Loucy (cell line): Measurements from ENCODE around the gene CHIC2.

Experiments
- H2AFZ ChIP-seq: fragments of 200-600 bp; sonication (generic); 2 replicates; pipeline ENCODE4 v1.6.0; 2016; ENCODE audit warnings: antibody characterized with exemption, mild to moderate bottlenecking, low read length, moderate library complexity
- H3F3A ChIP-seq: fragments of 200-600 bp; 2 replicates; pipeline ENCODE4 v1.6.0; 2016; ENCODE audit warnings: antibody characterized with exemption, low read depth, mild to moderate bottlenecking
- H3K27me3 ChIP-seq: fragments of 200-600 bp; sonication (generic); 2 replicates; pipeline ENCODE4 v1.6.1; 2014; ENCODE audit warnings: low read length, mild to moderate bottlenecking; ENCODE audit not compliant: insufficient read depth, poor library complexity, severe bottlenecking
- H3K36me3 ChIP-seq: fragments of 200-600 bp; sonication (generic); 2 replicates; pipeline ENCODE4 v1.6.1; 2016; ENCODE audit warnings: low read length; ENCODE audit not compliant: insufficient read depth
- H3K4me1 ChIP-seq: fragments of 200-600 bp; sonication (generic); 2 replicates; pipeline ENCODE4 v1.5.1; 2014; ENCODE audit warnings: low read length, mild to moderate bottlenecking; ENCODE audit not compliant: insufficient read depth, poor library complexity, severe bottlenecking
- H3K4me2 ChIP-seq: fragments of 200-600 bp; sonication (generic); 2 replicates; pipeline ENCODE4 v1.6.0; 2014; ENCODE audit warnings: antibody characterized with exemption, low read length, low read depth, mild to moderate bottlenecking; ENCODE audit not compliant: poor library complexity, severe bottlenecking
- H3K4me3 ChIP-seq: fragments of 200-600 bp; sonication (generic); 2 replicates; pipeline ENCODE4 v1.5.1; 2014; ENCODE audit warnings: low read length, mild to moderate bottlenecking, mixed read lengths; ENCODE audit not compliant: poor library complexity, severe bottlenecking
- H3K79me2 ChIP-seq: fragments of 200-600 bp; sonication (generic); 2 replicates; pipeline ENCODE4 v1.6.1; 2014; ENCODE audit warnings: low read length; ENCODE audit not compliant: insufficient read depth
- H3K9ac ChIP-seq: fragments of 200-600 bp; sonication (generic); 2 replicates; pipeline ENCODE4 v1.6.0; 2014; ENCODE audit warnings: mild to moderate bottlenecking, low read depth, low read length, moderate library complexity; ENCODE audit not compliant: poor library complexity, severe bottlenecking
- H3K9me2 ChIP-seq: fragments of 200-600 bp; sonication (generic); replicated peaks from 2 replicates; pipeline ENCODE4 v1.6.1; 2016; ENCODE audit warnings: low read depth, low read length, mixed read lengths
- H3K9me3 ChIP-seq: fragments of 200-600 bp; sonication (generic); 2 replicates; pipeline ENCODE4 v1.6.1; 2014; ENCODE audit warnings: mild to moderate bottlenecking, antibody characterized with exemption, low read length, low read depth; ENCODE audit not compliant: insufficient read depth
- H4K20me1 ChIP-seq: fragments of 200-600 bp; sonication (generic); 2 replicates; pipeline ENCODE4 v1.6.0; 2014; ENCODE audit warnings: antibody characterized with exemption, low read length, mild to moderate bottlenecking; ENCODE audit not compliant: insufficient read depth, poor library complexity, severe bottlenecking
- CTCF ChIP-seq: fragments of 200-600 bp; sonication (generic); conservative IDR thresholded peaks from 2 replicates; pipeline ENCODE4 v1.5.1; 2014; ENCODE audit warnings: mild to moderate bottlenecking, antibody characterized with exemption, low read length
- EZH2phosphoT487 ChIP-seq: fragments of 200-600 bp; IDR thresholded peaks from 2 replicates; pipeline ENCODE4 v1.6.1; 2018; ENCODE audit warnings: antibody characterized with exemption, mild to moderate bottlenecking, moderate library complexity, borderline replicate concordance

The CHIC2 gene

GRCh38 chr4:53991821-53992220 lies 72.6 kb downstream of the CHIC2 start:
- Histone ChIP-seq H3K4me3 (no peak overlapping the region), H2AFZ (no peak overlapping the region), H3K9me2 (no peaks in the 10 kb centered on the region), H3K9me3 (no peaks in the 10 kb centered on the region), H3K27me3 (no peaks in the 10 kb centered on the region), H3K4me2 (no peak overlapping the region), H3K79me2 (no peaks in the 10 kb centered on the region), H3K9ac (no peak overlapping the region), H3K4me1 (peaks cover 6% of the 10 kb centered on the region), H3F3A (no peaks in the 10 kb centered on the region), H4K20me1 (no peaks in the 10 kb centered on the region), H3K36me3 (no peaks in the 10 kb centered on the region)
- TF ChIP-seq CTCF, result no peak
- no peak for TF ChIP-seq EZH2phosphoT487

- Histone ChIP-seq H3K9ac (no peak overlapping the region), H3K79me2 (no peaks in the 10 kb centered on the region), H3K9me3 (no peaks in the 10 kb centered on the region), H4K20me1 (no peaks in the 10 kb centered on the region), H3K9me2 (no peaks in the 10 kb centered on the region), H3K27me3 (no peaks in the 10 kb centered on the region), H3K4me2 (no peak overlapping the region), H3K4me1 (peaks cover 6% of the 10 kb centered on the region), H3K4me3 (no peak overlapping the region), H2AFZ (no peak overlapping the region), H3K36me3 (no peaks in the 10 kb centered on the region), H3F3A (no peaks in the 10 kb centered on the region)
- TF ChIP-seq CTCF (no peak), EZH2phosphoT487 (no peak)
Observed at GRCh38 chr4:53990641-53991040, 73.8 kb downstream of the CHIC2 start.

GRCh38 chr4:53987761-53988171 lies 76.6 kb downstream of the CHIC2 start:
- Histone ChIP-seq H3K4me2 (no peak overlapping the region), H4K20me1 (no peaks in the 10 kb centered on the region), H3K36me3 (no peaks in the 10 kb centered on the region), H3K4me3 (no peak overlapping the region), H2AFZ (no peak overlapping the region), H3K9me2 (no peaks in the 10 kb centered on the region), H3F3A (no peaks in the 10 kb centered on the region), H3K4me1 (no peaks in the 10 kb centered on the region), H3K27me3 (no peaks in the 10 kb centered on the region), H3K9me3 (no peaks in the 10 kb centered on the region), H3K79me2 (no peaks in the 10 kb centered on the region), H3K9ac (no peak overlapping the region)
- TF ChIP-seq EZH2phosphoT487, result no peak

GRCh38 chr4:53986062-53986461 lies 78.3 kb downstream of the CHIC2 start:
- no peaks in the 10 kb centered on the region for H3K4me1 ChIP-seq
- H4K20me1 ChIP-seq, result no peaks in the 10 kb centered on the region
- no peaks in the 10 kb centered on the region for H3K9me2 ChIP-seq
- H3K79me2 ChIP-seq, result no peaks in the 10 kb centered on the region
- TF ChIP-seq EZH2phosphoT487 (no peak), CTCF (no peak)
- no peak overlapping the region for H2AFZ ChIP-seq
- no peak overlapping the region for H3K9ac ChIP-seq
- no peaks in the 10 kb centered on the region for H3K36me3 ChIP-seq
- H3K27me3 ChIP-seq, result no peaks in the 10 kb centered on the region
- no peak overlapping the region for H3K4me3 ChIP-seq
- no peaks in the 10 kb centered on the region for H3F3A ChIP-seq
- H3K9me3 ChIP-seq, result no peaks in the 10 kb centered on the region
- H3K4me2 ChIP-seq, result no peak overlapping the region
